ENCODE data around the gene KCNJ10. TPM values are rescaled to one million over a fixed set of nuclear protein-coding genes. Genes with fewer than 3 reads are reported as not detected.

The KCNJ10 gene
- total RNA-seq, 1 donor from 2014 or later, result not detected

- intact Hi-C loops (cut with micrococcal nuclease), result no loop called here
- ATAC-seq, result peak; percentile 88
- peak; percentile 58 for DNase-seq
Measured at GRCh38 chr1:160046494-160047110, 23.4 kb downstream of the KCNJ10 start.

- intact Hi-C loops (cut with micrococcal nuclease), result no loop called here
- ATAC-seq (no peak), DNase-seq (no peak)
Measured at GRCh38 chr1:160045653-160046052, 24.3 kb downstream of the KCNJ10 start.

- ATAC-seq (no peak), DNase-seq (no peak)
- intact Hi-C loops (cut with micrococcal nuclease), result no loop called here
Measured at GRCh38 chr1:160043543-160043942, 26.4 kb downstream of the KCNJ10 start.

- intact Hi-C loops (cut with micrococcal nuclease), result no loop called here
- DNase-seq, result no peak
Measured at GRCh38 chr1:160040476-160040875, 29.5 kb downstream of the KCNJ10 start.

GRCh38 chr1:160032165-160032820 is 37.7 kb downstream of the KCNJ10 start:
- intact Hi-C loops (cut with micrococcal nuclease), result no loop called here
- ATAC-seq (peak; percentile 57), DNase-seq (no peak)

More at GRCh38 chr1:160040476-160040875, 29.5 kb downstream of the KCNJ10 start:
- ATAC-seq, result no peak

- ATAC-seq, result peak; percentile 97
- DNase-seq, result peak; percentile 96
- intact Hi-C loops (cut with micrococcal nuclease), result no loop called here
Measured at GRCh38 chr1:160031365-160032164, 38.4 kb downstream of the KCNJ10 start, which contains the start of gene PIGM. Gene PIGM (minus strand): TSS chr1:160031990. CDS start chr1:160031739, 251 bp downstream.

- ATAC-seq, result peak; percentile 42
- DNase-seq, result no peak
- intact Hi-C loops (cut with micrococcal nuclease), result no loop called here
Measured at GRCh38 chr1:160030657-160031364, 39.1 kb downstream of the KCNJ10 start.

GRCh38 chr1:160028426-160028825 is 41.5 kb downstream of the KCNJ10 start:
- intact Hi-C loops (cut with micrococcal nuclease), result no loop called here
- DNase-seq, result no peak
- ATAC-seq, result no peak

GRCh38 chr1:160025314-160025713 is 44.6 kb downstream of the KCNJ10 start:
- intact Hi-C loops (cut with micrococcal nuclease), result no loop called here
- ATAC-seq (no peak), DNase-seq (no peak)

- DNase-seq (no peak), ATAC-seq (peak; percentile 68)
- intact Hi-C loops (cut with micrococcal nuclease), result no loop called here
Measured at GRCh38 chr1:160024195-160024905, 45.6 kb downstream of the KCNJ10 start.

- ATAC-seq (no peak), DNase-seq (no peak)
- intact Hi-C loops (cut with micrococcal nuclease), result no loop called here
Measured at GRCh38 chr1:160022330-160023310, 47.3 kb downstream of the KCNJ10 start.

- intact Hi-C loops (cut with micrococcal nuclease), result no loop called here
- DNase-seq, result no peak
- no peak for ATAC-seq
Measured at GRCh38 chr1:160021376-160022074, 48.4 kb downstream of the KCNJ10 start.

GRCh38 chr1:160020196-160020595 is 49.8 kb downstream of the KCNJ10 start:
- intact Hi-C loops (cut with micrococcal nuclease), result no loop called here
- ATAC-seq, result no peak
- no peak for DNase-seq

GRCh38 chr1:160018900-160019299 is 51.1 kb downstream of the KCNJ10 start:
- no peak for ATAC-seq
- DNase-seq, result no peak
- intact Hi-C loops (cut with micrococcal nuclease), result no loop called here

GRCh38 chr1:160018347-160018746 is 51.6 kb downstream of the KCNJ10 start:
- intact Hi-C loops (cut with micrococcal nuclease), result no loop called here
- DNase-seq (no peak), ATAC-seq (no peak)

GRCh38 chr1:160017592-160017991 is 52.4 kb downstream of the KCNJ10 start:
- ATAC-seq (no peak), DNase-seq (no peak)
- intact Hi-C loops (cut with micrococcal nuclease), result no loop called here

GRCh38 chr1:160011781-160012180 is 58.2 kb downstream of the KCNJ10 start:
- intact Hi-C loops (cut with micrococcal nuclease), result no loop called here
- no peak for ATAC-seq

More at GRCh38 chr1:160011781-160012180, 58.2 kb downstream of the KCNJ10 start:
- no peak for DNase-seq
